Parathyroid adenoma (tissue), 2 donors: ENCODE results near the gene NSUN2.

Source experiments
- H2AFZ ChIP-seq: fragments of 300-600 bp; sonication (generic); one replicate; pipeline ENCODE4 v1.7.0; 2017; ENCODE audit warnings: antibody characterized with exemption, mild to moderate bottlenecking
- H3K27ac ChIP-seq: fragments of 300-600 bp; sonication (generic); one replicate; pipeline ENCODE4 v1.7.0; 2017
- H3K27me3 ChIP-seq: fragments of 300-600 bp; sonication (generic); one replicate; pipeline ENCODE4 v1.7.0; 2017; ENCODE audit warnings: low read length; ENCODE audit not compliant: control insufficient read depth, insufficient read depth
- H3K36me3 ChIP-seq: fragments of 300-600 bp; sonication (generic); one replicate; pipeline ENCODE4 v1.7.0; 2017; ENCODE audit warnings: low read length; ENCODE audit not compliant: control insufficient read depth, insufficient read depth
- H3K4me1 ChIP-seq: fragments of 300-600 bp; sonication (generic); one replicate; pipeline ENCODE4 v1.7.0; 2017; ENCODE audit warnings: control low read depth
- H3K4me2 ChIP-seq: fragments of 300-600 bp; sonication (generic); one replicate; pipeline ENCODE4 v1.7.0; 2017; ENCODE audit warnings: low read length
- H3K4me3 ChIP-seq: fragments of 300-600 bp; sonication (generic); one replicate; pipeline ENCODE4 v1.7.0; 2017; ENCODE audit warnings: low read depth, low read length
- H3K79me2 ChIP-seq: fragments of 300-600 bp; sonication (generic); one replicate; pipeline ENCODE4 v1.7.0; 2017; ENCODE audit warnings: control low read depth
- H3K9ac ChIP-seq: fragments of 300-600 bp; sonication (generic); one replicate; pipeline ENCODE4 v1.7.0; 2017; ENCODE audit warnings: mild to moderate bottlenecking
- H3K9me3 ChIP-seq: fragments of 300-600 bp; sonication (generic); one replicate; pipeline ENCODE4 v1.7.0; 2017; ENCODE audit warnings: low read length; ENCODE audit not compliant: control insufficient read depth
- TF ChIP-seq, protein P1 (sequence below): fragments of 300-600 bp; sonication (generic); IDR thresholded peaks from one replicate; pipeline ENCODE4 v1.7.0; 2017; ENCODE audit warnings: antibody characterized with exemption, mild to moderate bottlenecking
- donor health status: primary hyperparathyroidism.

The NSUN2 gene

DNA sequence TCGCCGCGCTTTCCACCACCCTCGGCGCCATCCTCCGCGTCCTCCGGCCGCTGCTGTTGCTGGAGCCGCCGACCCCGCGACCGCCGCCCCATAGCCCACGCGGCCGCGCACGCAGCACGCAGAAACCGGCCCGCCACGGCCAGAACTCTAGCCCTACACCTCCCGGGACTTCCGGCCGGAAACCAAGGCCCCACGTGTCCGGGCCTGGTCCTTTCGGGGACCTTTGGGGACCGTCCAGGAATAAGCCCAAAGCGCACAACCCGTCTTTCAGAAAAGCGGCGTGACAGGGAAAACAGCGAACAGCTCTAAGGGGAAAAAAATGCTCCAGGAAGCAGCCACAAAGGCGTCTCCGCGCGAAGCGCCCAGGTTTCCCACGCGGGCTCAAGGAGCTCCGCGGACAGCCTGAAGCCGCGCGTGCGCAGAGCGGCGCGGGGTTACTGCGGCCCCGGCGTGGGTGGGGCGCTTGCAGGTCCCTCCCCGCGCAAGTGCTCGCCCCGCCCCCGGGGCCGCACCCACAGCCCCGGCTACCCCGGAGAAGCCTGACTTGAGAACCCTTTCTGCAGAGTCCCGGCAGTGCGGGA is at the start of gene NSUN2, which contains the start of gene SRD5A1:
Gene NSUN2, minus strand, starts transcription at position 157 of the 581 bp plus-strand sequence. Its CDS starts 65 bp downstream, at position 92.
Gene SRD5A1, plus strand, starts transcription at position 553 of the 581 bp plus-strand sequence. CDS start 137 bp downstream, outside the sequence.
- peaks cover 34% of the 10 kb centered on the region for H3K79me2 ChIP-seq
- peak within 1 kb of the TSS; percentile 65 for H3K4me2 ChIP-seq
- H3K27me3 ChIP-seq, result no peaks in the 10 kb centered on the region
- peak within 1 kb of the TSS; percentile 74 for H3K4me3 ChIP-seq
- H3K36me3 ChIP-seq, result no peaks in the 10 kb centered on the region
- H3K9me3 ChIP-seq, result no peaks in the 10 kb centered on the region
- peaks cover 2% of the 10 kb centered on the region for H3K4me1 ChIP-seq
- peak within 1 kb of the TSS; percentile 96 for H2AFZ ChIP-seq
- TF ChIP-seq, protein P1, sequence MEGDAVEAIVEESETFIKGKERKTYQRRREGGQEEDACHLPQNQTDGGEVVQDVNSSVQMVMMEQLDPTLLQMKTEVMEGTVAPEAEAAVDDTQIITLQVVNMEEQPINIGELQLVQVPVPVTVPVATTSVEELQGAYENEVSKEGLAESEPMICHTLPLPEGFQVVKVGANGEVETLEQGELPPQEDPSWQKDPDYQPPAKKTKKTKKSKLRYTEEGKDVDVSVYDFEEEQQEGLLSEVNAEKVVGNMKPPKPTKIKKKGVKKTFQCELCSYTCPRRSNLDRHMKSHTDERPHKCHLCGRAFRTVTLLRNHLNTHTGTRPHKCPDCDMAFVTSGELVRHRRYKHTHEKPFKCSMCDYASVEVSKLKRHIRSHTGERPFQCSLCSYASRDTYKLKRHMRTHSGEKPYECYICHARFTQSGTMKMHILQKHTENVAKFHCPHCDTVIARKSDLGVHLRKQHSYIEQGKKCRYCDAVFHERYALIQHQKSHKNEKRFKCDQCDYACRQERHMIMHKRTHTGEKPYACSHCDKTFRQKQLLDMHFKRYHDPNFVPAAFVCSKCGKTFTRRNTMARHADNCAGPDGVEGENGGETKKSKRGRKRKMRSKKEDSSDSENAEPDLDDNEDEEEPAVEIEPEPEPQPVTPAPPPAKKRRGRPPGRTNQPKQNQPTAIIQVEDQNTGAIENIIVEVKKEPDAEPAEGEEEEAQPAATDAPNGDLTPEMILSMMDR, result no peak
- H3K9ac ChIP-seq, result peak within 1 kb of the TSS; percentile 81
- H3K27ac ChIP-seq, result peak within 1 kb of the TSS; percentile 99

DNA sequence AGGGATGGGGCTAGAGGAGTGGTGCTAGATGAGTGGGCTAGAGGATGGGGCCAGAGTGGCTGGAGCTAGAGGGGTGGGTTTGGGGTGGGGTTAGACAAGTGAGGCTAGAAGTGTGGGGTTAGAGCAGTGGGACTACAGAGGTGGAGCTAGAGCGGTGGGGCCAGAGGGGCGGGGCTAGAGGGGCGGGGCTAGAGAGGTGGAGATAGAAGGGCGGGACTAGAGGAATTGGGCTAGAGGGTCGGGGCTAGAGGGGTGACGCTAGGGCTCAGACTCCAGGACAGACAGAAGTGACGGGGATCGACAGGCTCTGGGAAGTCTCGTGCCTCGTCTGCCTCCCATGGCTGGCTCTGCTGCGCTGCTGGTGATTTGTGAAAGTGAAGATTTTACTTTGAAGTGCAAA is 49.4 kb upstream of the NSUN2 start:
- TF ChIP-seq, protein P1, result no peak
- Histone ChIP-seq H3K27ac (no peak overlapping the region), H3K79me2 (no peaks in the 10 kb centered on the region), H3K9me3 (no peaks in the 10 kb centered on the region), H3K4me3 (no peak overlapping the region), H3K36me3 (no peaks in the 10 kb centered on the region), H3K9ac (no peak overlapping the region), H3K4me1 (no peaks in the 10 kb centered on the region), H3K27me3 (no peaks in the 10 kb centered on the region), H3K4me2 (no peak overlapping the region), H2AFZ (no peak overlapping the region)

DNA sequence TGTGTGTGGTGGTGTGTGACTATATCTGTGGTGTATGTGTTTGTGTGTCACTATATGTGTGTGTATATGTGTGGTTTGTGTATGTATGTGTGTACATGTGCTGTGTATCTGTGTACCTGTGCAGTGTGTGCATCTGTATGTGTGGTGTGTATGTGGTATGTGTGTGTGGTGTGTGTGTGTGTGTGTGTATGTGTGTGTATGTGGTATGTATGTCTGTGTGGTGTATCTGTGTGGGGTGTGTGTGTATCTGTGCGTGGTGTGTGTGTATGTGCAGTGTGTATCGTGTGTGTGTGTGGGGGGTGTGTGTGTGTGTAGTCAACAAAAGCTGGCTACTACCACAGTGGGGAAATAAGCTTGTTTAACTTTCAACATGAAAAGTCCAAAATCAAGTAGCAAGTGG is 48.8 kb upstream of the NSUN2 start:
- no peaks in the 10 kb centered on the region for H3K4me1 ChIP-seq
- no peaks in the 10 kb centered on the region for H3K36me3 ChIP-seq
- H3K9ac ChIP-seq, result no peak overlapping the region
- H3K27ac ChIP-seq, result no peak overlapping the region
- no peaks in the 10 kb centered on the region for H3K9me3 ChIP-seq
- TF ChIP-seq, protein P1, result no peak
- H3K79me2 ChIP-seq, result no peaks in the 10 kb centered on the region
- no peak overlapping the region for H3K4me3 ChIP-seq
- no peak overlapping the region for H3K4me2 ChIP-seq
- H2AFZ ChIP-seq, result no peak overlapping the region
- no peaks in the 10 kb centered on the region for H3K27me3 ChIP-seq

DNA sequence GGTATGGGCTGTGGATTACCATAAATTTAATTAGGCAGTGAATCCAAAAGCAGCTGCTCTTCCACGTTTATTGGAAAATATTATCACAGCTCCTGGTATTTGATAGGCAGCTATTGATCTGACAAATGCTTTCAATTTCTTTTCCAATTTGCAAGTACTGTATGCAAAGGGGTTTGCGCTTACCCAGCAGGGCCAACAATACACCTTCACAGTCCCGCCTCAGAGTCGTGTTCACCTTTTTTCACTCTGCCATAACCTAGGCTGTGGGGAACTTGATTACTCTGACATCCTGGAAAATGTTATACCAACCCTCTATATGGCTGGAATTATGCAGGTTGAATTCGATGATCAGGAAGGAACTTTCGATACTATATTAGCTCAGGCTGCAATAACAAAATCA is 48.1 kb upstream of the NSUN2 start:
- TF ChIP-seq, protein P1, result no peak
- Histone ChIP-seq H3K4me3 (no peak overlapping the region), H3K4me1 (no peaks in the 10 kb centered on the region), H3K9ac (no peak overlapping the region), H3K36me3 (no peaks in the 10 kb centered on the region), H3K27ac (no peak overlapping the region), H3K79me2 (no peaks in the 10 kb centered on the region), H2AFZ (no peak overlapping the region), H3K9me3 (no peaks in the 10 kb centered on the region), H3K27me3 (no peaks in the 10 kb centered on the region), H3K4me2 (no peak overlapping the region)

DNA sequence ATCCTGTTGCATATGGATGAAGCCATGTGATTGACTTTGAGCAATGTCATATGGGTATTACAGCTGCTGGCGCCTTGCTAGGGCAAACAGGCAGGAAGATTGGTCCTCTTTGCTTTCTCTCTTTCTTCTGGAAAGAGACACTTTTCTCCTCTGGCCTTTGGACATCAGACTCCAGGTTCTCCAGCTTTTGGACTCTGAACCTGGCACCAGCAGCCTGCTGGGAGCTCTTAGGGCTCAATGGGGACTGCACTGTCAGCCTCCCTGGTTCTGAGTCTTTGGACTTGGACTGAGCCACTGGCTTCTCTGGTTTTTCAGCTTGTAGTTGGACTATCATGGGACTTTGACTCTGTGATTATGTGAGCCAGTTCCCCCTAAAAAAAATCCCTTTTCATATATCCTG is 45.5 kb upstream of the NSUN2 start:
- no peaks in the 10 kb centered on the region for H3K9me3 ChIP-seq
- H2AFZ ChIP-seq, result no peak overlapping the region
- H3K4me2 ChIP-seq, result no peak overlapping the region
- H3K9ac ChIP-seq, result no peak overlapping the region
- no peak overlapping the region for H3K4me3 ChIP-seq
- TF ChIP-seq, protein P1, result no peak
- H3K27ac ChIP-seq, result no peak overlapping the region
- no peaks in the 10 kb centered on the region for H3K79me2 ChIP-seq
- H3K27me3 ChIP-seq, result no peaks in the 10 kb centered on the region
- H3K36me3 ChIP-seq, result no peaks in the 10 kb centered on the region
- H3K4me1 ChIP-seq, result no peaks in the 10 kb centered on the region
